Activated CD8-positive, alpha-beta T cell treated with anti-CD3 and anti-CD28 coated beads for 36 hours (primary cell): ENCODE measurements around the gene TSSK6. TPM values are rescaled to one million over a fixed set of nuclear protein-coding genes. Genes with fewer than 3 reads are reported as not detected.

ENCODE experiments used
- ATAC-seq: fragments of 200-7000 bp; cut with Tn5 transposase; one replicate; pipeline ENCODE4 v1.10.0; 2021; ENCODE audit warnings: mild to moderate bottlenecking, moderate library complexity
- CTCF ChIA-PET: fragments of 350-600 bp; sonication (Branson Sonifier 250); formaldehyde crosslinking; loops from one replicate; lab custom pipeline; 2021; ENCODE audit warnings: antibody characterized with exemption; lab: Charles Lee
- POLR2A ChIA-PET: fragments of 350-600 bp; sonication (Branson Sonifier 250); formaldehyde crosslinking; loops from one replicate; lab custom pipeline; 2021; ENCODE audit warnings: antibody characterized with exemption; lab: Charles Lee
- DNase-seq: peaks from one replicate; pipeline ENCODE4 v3.0.0-alpha.2; 2020
- H3K27ac Mint-ChIP-seq: one replicate; pipeline ENCODE4 v1.8.0; 2021; ENCODE audit warnings: mild to moderate bottlenecking, mixed read lengths
- H3K27me3 Mint-ChIP-seq: one replicate; pipeline ENCODE4 v1.8.0; 2021; ENCODE audit warnings: mixed read lengths
- H3K36me3 Mint-ChIP-seq: one replicate; pipeline ENCODE4 v1.8.0; 2021; ENCODE audit warnings: low read depth, mixed read lengths
- H3K4me1 Mint-ChIP-seq: one replicate; pipeline ENCODE4 v1.8.0; 2021; ENCODE audit warnings: low read depth, mixed read lengths
- H3K4me3 Mint-ChIP-seq: one replicate; pipeline ENCODE4 v1.8.0; 2021; ENCODE audit warnings: mild to moderate bottlenecking, moderate library complexity, mixed read lengths
- H3K9me3 Mint-ChIP-seq: one replicate; pipeline ENCODE4 v1.8.0; 2021; ENCODE audit warnings: mixed read lengths
- CTCF ChIP-seq: fragments of 200-600 bp; IDR thresholded peaks from one replicate; pipeline ENCODE4 v1.8.0; 2022; ENCODE audit warnings: antibody characterized with exemption, mild to moderate bottlenecking
- intact Hi-C: fragments of 100-400 bp; cut with micrococcal nuclease; formaldehyde crosslinking; loops from one replicate; pipeline ENCODE4 v1.10.0; 2022
- total RNA-seq, 2 experiments: library from RNA; stranded (reverse); gene quantifications; one replicate each; pipeline ENCODE4 v1.2.3, GENCODE V29; 2021

TSSK6 gene
- total RNA-seq, 2 experiments from 2014 or later, result 3.4 to 4.9 TPM

DNA sequence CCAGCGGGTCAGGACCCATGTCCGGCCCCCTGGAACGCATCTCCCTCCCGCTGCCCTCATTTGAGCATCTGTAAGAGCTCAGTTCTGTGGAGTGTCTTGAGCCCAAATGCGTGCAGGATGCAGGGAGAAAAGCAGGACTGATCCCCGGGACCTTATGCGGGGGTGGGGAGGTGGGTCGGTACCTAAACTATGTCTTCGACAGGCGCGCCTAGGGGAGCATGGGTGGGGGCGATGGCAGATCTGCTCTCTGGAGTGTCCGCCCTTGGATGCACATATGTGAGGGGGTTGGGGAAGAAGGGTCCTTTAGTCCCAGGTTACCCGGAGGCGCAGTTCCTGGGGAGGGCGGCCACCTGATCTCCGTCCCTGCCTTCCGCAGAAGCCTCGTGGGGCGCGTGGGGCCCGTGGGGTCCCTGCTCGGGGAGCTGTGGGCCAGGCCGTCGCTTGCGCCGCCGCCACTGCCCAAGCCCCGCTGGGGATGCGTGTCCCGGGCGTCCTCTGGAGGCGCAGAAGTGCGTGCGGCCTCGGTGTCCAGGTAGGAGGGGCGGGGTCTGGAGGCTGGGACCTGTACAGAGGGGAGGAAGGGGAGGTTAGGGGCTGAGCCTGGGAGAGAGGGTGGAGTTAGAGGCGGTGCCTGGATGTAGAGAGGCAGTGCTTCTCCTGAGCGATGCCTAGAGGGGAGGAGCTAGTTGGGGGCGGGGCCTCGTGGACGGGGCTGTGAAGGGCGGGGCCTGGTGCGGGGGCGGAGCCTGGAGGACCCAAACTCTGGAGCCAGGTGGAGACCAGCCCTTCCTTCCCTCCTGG is 25.6 kb upstream of the TSSK6 start:
- intact Hi-C loops, result no loop called here
- CTCF ChIA-PET, result interaction anchor here (0.8 to 2.0 kb wide), 4 partner anchors 9 to 15 kb away, joined by 3 to 22 read pairs (median 7); no protein-coding TSS in a partner anchor
- Mint-ChIP-seq H3K9me3 (no peaks in the 10 kb centered on the region), H3K4me1 (peaks cover 30% of the 10 kb centered on the region), H3K36me3 (no peaks in the 10 kb centered on the region), H3K4me3 (peak overlapping the region; percentile 69), H3K27ac (peak overlapping the region; percentile 59), H3K27me3 (peaks cover 6% of the 10 kb centered on the region)
- ATAC-seq (peak; percentile 90), DNase-seq (peak; percentile 90)
- TF ChIP-seq CTCF, result no peak
- POLR2A ChIA-PET, result interaction anchor here (0.9 to 1.4 kb wide), 4 partner anchors 9 to 103 kb away, joined by 3 to 6 read pairs (median 4); partner anchors contain the start of genes GMIP, NDUFA13, TSSK6 and YJEFN3

- Mint-ChIP-seq H3K27me3 (peaks cover 6% of the 10 kb centered on the region), H3K4me1 (peaks cover 30% of the 10 kb centered on the region), H3K4me3 (peak overlapping the region; percentile 69), H3K27ac (peak overlapping the region; percentile 59), H3K36me3 (no peaks in the 10 kb centered on the region), H3K9me3 (no peaks in the 10 kb centered on the region)
- peak; percentile 91 for DNase-seq
- peak; percentile 59 for ATAC-seq
- CTCF ChIA-PET, result interaction anchor here (1.1 to 2.0 kb wide), 4 partner anchors 8 to 104 kb away, joined by 3 to 22 read pairs (median 8); partner anchors contain the start of gene GMIP
- no peak for TF ChIP-seq CTCF
- POLR2A ChIA-PET, result interaction anchor here (1.3 to 1.4 kb wide), 3 partner anchors 12 to 104 kb away, joined by 3 to 6 read pairs (median 4); partner anchors contain the start of genes GMIP, NDUFA13, TSSK6 and YJEFN3
- intact Hi-C loops, result no loop called here
Measured at GRCh38 chr19:19540064-19540714, 24.8 kb upstream of the TSSK6 start.

DNA sequence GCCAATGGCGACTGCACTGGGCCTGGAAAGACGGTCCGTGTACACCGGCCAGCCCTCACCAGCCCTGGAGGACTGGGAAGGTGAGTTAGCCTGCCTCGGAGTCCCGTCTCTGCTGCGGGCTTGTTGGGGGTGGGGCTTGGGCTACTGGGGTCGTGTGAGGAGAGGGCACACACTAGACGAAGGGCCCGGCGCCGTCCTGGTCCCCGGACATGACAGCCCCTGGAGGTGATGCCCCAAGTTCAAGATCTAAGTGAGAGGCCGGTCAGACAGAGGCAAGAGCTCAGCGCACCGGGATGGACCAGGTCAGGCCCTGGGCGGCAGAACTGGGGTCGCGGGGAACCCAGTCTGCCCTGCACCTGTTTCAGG is 24.3 kb upstream of the TSSK6 start:
- H3K9me3 Mint-ChIP-seq, result no peaks in the 10 kb centered on the region
- TF ChIP-seq CTCF, result no peak
- ATAC-seq (no peak), DNase-seq (no peak)
- H3K36me3 Mint-ChIP-seq, result no peaks in the 10 kb centered on the region
- peaks cover 30% of the 10 kb centered on the region for H3K4me1 Mint-ChIP-seq
- H3K27me3 Mint-ChIP-seq, result peaks cover 6% of the 10 kb centered on the region
- intact Hi-C loops, result no loop called here
- no peak overlapping the region for H3K27ac Mint-ChIP-seq
- CTCF ChIA-PET, result interaction anchor here (1.1 to 2.0 kb wide), 3 partner anchors 14 to 104 kb away, joined by 4 to 22 read pairs (median 6); partner anchors contain the start of gene GMIP
- POLR2A ChIA-PET, result interaction anchor here (0.8 to 1.4 kb wide), 4 partner anchors 12 to 104 kb away, joined by 3 to 5 read pairs (median 4); partner anchors contain the start of genes GMIP, NDUFA13 and TSSK6
- H3K4me3 Mint-ChIP-seq, result no peak overlapping the region

DNA sequence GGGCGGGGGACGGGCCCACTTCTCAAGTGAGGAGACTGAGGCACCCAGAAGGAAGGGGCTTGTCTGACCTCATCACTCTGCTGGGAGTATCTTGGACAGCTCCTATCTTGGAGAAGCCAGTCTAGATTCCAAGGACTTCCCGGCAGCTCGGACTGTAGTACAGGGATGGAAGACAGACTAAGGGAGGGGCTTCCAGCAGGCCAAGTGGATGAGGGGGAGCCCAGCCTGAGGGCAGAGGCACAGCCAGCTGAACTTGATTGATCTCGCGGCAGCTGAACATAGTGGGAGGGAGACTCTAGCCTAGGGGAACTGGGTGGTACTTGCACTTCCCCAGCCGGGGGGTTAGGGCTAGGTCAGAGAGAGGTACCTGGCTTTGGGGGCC is 23.4 kb upstream of the TSSK6 start:
- Mint-ChIP-seq H3K9me3 (no peaks in the 10 kb centered on the region), H3K27me3 (peaks cover 6% of the 10 kb centered on the region), H3K36me3 (no peaks in the 10 kb centered on the region), H3K27ac (no peak overlapping the region), H3K4me3 (peak overlapping the region; percentile 13), H3K4me1 (peaks cover 30% of the 10 kb centered on the region)
- no peak for TF ChIP-seq CTCF
- ChIA-PET CTCF (interaction anchor here (1.7 kb wide), 1 partner anchor 16 kb away, joined by 6 read pairs; no protein-coding TSS in a partner anchor), POLR2A (interaction anchor here (0.8 to 1.0 kb wide), 3 partner anchors 13 to 93 kb away, joined by 3 to 7 read pairs (median 5); partner anchors contain the start of gene NDUFA13)
- intact Hi-C loops, result no loop called here
- ATAC-seq, result no peak
- DNase-seq, result no peak
